Body of pancreas (tissue), 4 donors: ENCODE data around the gene PDS5A.

Experiments
- POLR2A ChIP-seq, 3 donors: fragments of 450-650 bp; IDR thresholded peaks; one replicate each; pipeline ENCODE4 v1.6.1; 2016; ENCODE audit warnings: antibody characterized with exemption in 3 of 3, mild to moderate bottlenecking in 2 of 3
- TF ChIP-seq, protein P1 (sequence below), 7 experiments: fragments of 450-650 bp in 4 of 7; fragments of 200-600 bp in 3 of 7; sonication (generic) in 3 of 7; IDR thresholded peaks; one replicate each; pipeline ENCODE4 v1.5.1; 2016 to 2019; ENCODE audit warnings: antibody characterized with exemption in 7 of 7

DNA sequence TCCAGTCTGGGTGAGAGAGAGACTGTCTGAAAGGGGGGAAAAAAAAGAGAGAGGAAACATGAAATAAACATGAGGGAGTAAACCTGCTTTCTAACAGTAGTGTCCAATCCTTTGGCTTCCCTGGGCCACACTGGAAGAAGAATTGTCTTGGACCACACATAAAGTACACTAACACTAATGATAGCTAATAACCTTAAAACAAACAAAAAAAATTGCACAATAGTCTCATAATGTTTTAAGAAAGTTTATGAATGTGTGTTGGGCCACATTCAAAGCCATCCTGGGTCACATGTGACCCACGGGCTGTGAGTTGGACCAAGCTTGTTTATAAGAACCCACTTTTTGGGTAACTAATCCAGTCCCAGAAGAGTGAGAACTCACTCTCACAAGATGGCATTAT, 30.3 kb downstream of the PDS5A start:
- TF ChIP-seq, protein P1, sequence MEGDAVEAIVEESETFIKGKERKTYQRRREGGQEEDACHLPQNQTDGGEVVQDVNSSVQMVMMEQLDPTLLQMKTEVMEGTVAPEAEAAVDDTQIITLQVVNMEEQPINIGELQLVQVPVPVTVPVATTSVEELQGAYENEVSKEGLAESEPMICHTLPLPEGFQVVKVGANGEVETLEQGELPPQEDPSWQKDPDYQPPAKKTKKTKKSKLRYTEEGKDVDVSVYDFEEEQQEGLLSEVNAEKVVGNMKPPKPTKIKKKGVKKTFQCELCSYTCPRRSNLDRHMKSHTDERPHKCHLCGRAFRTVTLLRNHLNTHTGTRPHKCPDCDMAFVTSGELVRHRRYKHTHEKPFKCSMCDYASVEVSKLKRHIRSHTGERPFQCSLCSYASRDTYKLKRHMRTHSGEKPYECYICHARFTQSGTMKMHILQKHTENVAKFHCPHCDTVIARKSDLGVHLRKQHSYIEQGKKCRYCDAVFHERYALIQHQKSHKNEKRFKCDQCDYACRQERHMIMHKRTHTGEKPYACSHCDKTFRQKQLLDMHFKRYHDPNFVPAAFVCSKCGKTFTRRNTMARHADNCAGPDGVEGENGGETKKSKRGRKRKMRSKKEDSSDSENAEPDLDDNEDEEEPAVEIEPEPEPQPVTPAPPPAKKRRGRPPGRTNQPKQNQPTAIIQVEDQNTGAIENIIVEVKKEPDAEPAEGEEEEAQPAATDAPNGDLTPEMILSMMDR (IDR thresholded peaks at IDR 0.05) = no peak
- TF ChIP-seq POLR2A (IDR thresholded peaks at IDR 0.05) = no peak
